HepG2 (cell line): Measurements from ENCODE around the gene TRMT1. TPM values are rescaled to one million over a fixed set of nuclear protein-coding genes. Genes with fewer than 3 reads are reported as not detected.
A peak's percentile ranks its signal among the peaks of the same experiment; 100 is the strongest.

Source experiments
- BCL6 ChIP-seq: IDR thresholded peaks from 2 replicates; pipeline ENCODE4 v1.6.1; 2016; ENCODE audit warnings: missing genetic modification reagents, missing compliant biosample characterization
- CC2D1A ChIP-seq: sonication (generic); formaldehyde crosslinking; IDR thresholded peaks from 2 replicates; pipeline ENCODE4 v1.8.1; 2023; ENCODE audit warnings: mild to moderate bottlenecking, missing genetic modification reagents
- ETV6 ChIP-seq: sonication (generic); formaldehyde crosslinking; conservative IDR thresholded peaks from 2 replicates; pipeline ENCODE4 v1.4.0; 2020; ENCODE audit warnings: missing genetic modification reagents
- HNF1B ChIP-seq: sonication (generic); formaldehyde crosslinking; IDR thresholded peaks from 2 replicates; pipeline ENCODE4 v1.5.1; 2020; ENCODE audit warnings: mild to moderate bottlenecking, moderate library complexity, missing genetic modification reagents
- KAT7 ChIP-seq: IDR thresholded peaks from 2 replicates; pipeline ENCODE4 v1.6.1; 2018; ENCODE audit warnings: borderline replicate concordance, missing compliant biosample characterization
- LCORL ChIP-seq, 2 experiments: fragments of 450-650 bp in 1 of 2; sonication (generic) in 1 of 2; formaldehyde crosslinking in 1 of 2; IDR thresholded peaks; 2 replicates each; pipeline versions ENCODE4 v1.5.0 to v1.6.1; 2017 to 2020; ENCODE audit warnings: antibody characterized with exemption in 1 of 2, missing genetic modification reagents in 1 of 2
- MED13 ChIP-seq: sonication (generic); formaldehyde crosslinking; IDR thresholded peaks from 2 replicates; pipeline ENCODE4 v1.5.0; 2020; ENCODE audit warnings: missing genetic modification reagents
- NCOR1 ChIP-seq: fragments of 200-600 bp; sonication (generic); IDR thresholded peaks from 2 replicates; pipeline ENCODE4 v1.7.0; 2017; ENCODE audit warnings: antibody characterized with exemption, low read length, borderline replicate concordance
- POLR2G ChIP-seq: fragments of 200-400 bp; formaldehyde crosslinking; IDR thresholded peaks from 2 replicates; pipeline ENCODE4 v1.6.1; 2018; ENCODE audit warnings: mild to moderate bottlenecking, low read depth, low read length, moderate library complexity
- PRPF4 ChIP-seq: fragments of 200-400 bp; formaldehyde crosslinking; IDR thresholded peaks from 2 replicates; pipeline ENCODE4 v1.6.1; 2016; ENCODE audit warnings: low read length, low read depth; ENCODE audit not compliant: poor library complexity, severe bottlenecking
- SCMH1 ChIP-seq: sonication (generic); formaldehyde crosslinking; IDR thresholded peaks from 2 replicates; pipeline ENCODE4 v1.9.0; 2021; ENCODE audit warnings: missing genetic modification reagents, mild to moderate bottlenecking, borderline replicate concordance
- SP1 ChIP-seq, 2 experiments: fragments of 450-650 bp in 1 of 2; sonication (generic) in 1 of 2; formaldehyde crosslinking in 1 of 2; IDR thresholded peaks; 2 replicates each; pipeline versions ENCODE4 v1.4.0 to v1.6.1; 2016 to 2020; ENCODE audit warnings: missing genetic modification reagents in 1 of 2
- TCF7 ChIP-seq: sonication (generic); IDR thresholded peaks from 2 replicates; pipeline ENCODE4 v1.6.1; 2016; ENCODE audit warnings: antibody characterized with exemption, low read depth
- TFDP1 ChIP-seq: IDR thresholded peaks from 2 replicates; pipeline ENCODE4 v1.6.1; 2016; ENCODE audit warnings: missing compliant biosample characterization, missing genetic modification reagents, borderline replicate concordance
- ZBTB20 ChIP-seq: sonication (generic); formaldehyde crosslinking; IDR thresholded peaks from 2 replicates; pipeline ENCODE4 v1.8.1; 2023; ENCODE audit warnings: missing genetic modification reagents, low read depth, mild to moderate bottlenecking, borderline replicate concordance
- ZFP1 ChIP-seq: IDR thresholded peaks from 2 replicates; pipeline ENCODE4 v1.6.1; 2016
- ZFP37 ChIP-seq: sonication (generic); formaldehyde crosslinking; IDR thresholded peaks from 2 replicates; pipeline ENCODE4 v1.4.0; 2020; ENCODE audit warnings: missing genetic modification reagents, borderline replicate concordance
- ZFP90 ChIP-seq: sonication (generic); formaldehyde crosslinking; IDR thresholded peaks from 2 replicates; pipeline ENCODE4 v1.8.0; 2022; ENCODE audit warnings: missing genetic modification reagents, mild to moderate bottlenecking, inconsistent platforms, borderline replicate concordance
- ZFX ChIP-seq: sonication (generic); formaldehyde crosslinking; IDR thresholded peaks from 2 replicates; pipeline ENCODE4 v1.4.0; 2020; ENCODE audit warnings: mild to moderate bottlenecking, low read depth, missing genetic modification reagents, moderate library complexity
- ZNF83 ChIP-seq: sonication (generic); formaldehyde crosslinking; IDR thresholded peaks from 2 replicates; pipeline ENCODE4 v1.4.0; 2020; ENCODE audit warnings: missing genetic modification reagents, mild to moderate bottlenecking, borderline replicate concordance
- ZNF878 ChIP-seq: sonication (generic); formaldehyde crosslinking; IDR thresholded peaks from 2 replicates; pipeline ENCODE4 v1.8.1; 2023; ENCODE audit warnings: mild to moderate bottlenecking, missing genetic modification reagents, moderate library complexity
- ZSCAN5A ChIP-seq: sonication (generic); formaldehyde crosslinking; IDR thresholded peaks from 2 replicates; pipeline ENCODE4 v1.8.0; 2022; ENCODE audit warnings: mild to moderate bottlenecking, missing genetic modification reagents, borderline replicate concordance
- polyA plus RNA-seq, 8 experiments: library from polyadenylated mRNA; depleted of rRNA in 3 of 8; stranded (reverse) in 7 of 8; unstranded in 1 of 8; fragments of >200 nt; fragmentation: Illumina TruSeq in 4 of 8; extraction: Trizol in 4 of 8; gene quantifications; 2 replicates each; pipeline versions ENCODE4 v1.2.1 to v1.2.3, GENCODE V29; 2011 to 2016; ENCODE audit warnings: low read depth in 4 of 8, missing spikeins in 1 of 8, mixed read lengths in 1 of 8; ENCODE audit not compliant: insufficient read depth in 1 of 8
- total RNA-seq, 5 experiments: library from RNA; depleted of rRNA; stranded (reverse); fragments of >200 nt; fragmentation: Illumina TruSeq; extraction: Trizol; gene quantifications; 2 replicates each; pipeline ENCODE4 v1.2.3, GENCODE V29; 2016; ENCODE audit warnings: low read depth in 1 of 5
- TF ChIP-seq, protein P1 (sequence below): IDR thresholded peaks from 2 replicates; pipeline ENCODE4 v1.6.1; 2016; ENCODE audit warnings: missing genetic modification reagents, missing compliant biosample characterization

TRMT1 gene
- total and polyA plus RNA-seq, 2 of the 13 experiments (the other 11 are each of a cell fraction or from before 2014, with no cell fraction given), result 35.5 to 44.1 TPM

- TF ChIP-seq TFDP1, result no peak
- peak; percentile 66; the same call in 1 of the 2 replicates for TF ChIP-seq KAT7 (CRISPR knock-in tag)
- TF ChIP-seq ZSCAN5A (CRISPR knock-in tag), result peak; percentile 60; the same call in 1 of the 2 replicates
- TF ChIP-seq ZNF878 (CRISPR knock-in tag), result no peak
- 0 out of 2 replicates have a peak, but pooled peaks have one; percentile 73 for TF ChIP-seq ZFP90 (CRISPR knock-in tag)
- TF ChIP-seq SP1 (IDR thresholded peaks at IDR 0.05), result no peak
- 0 out of 2 replicates have a peak, but pooled peaks have one; percentile 48 for TF ChIP-seq SP1 (CRISPR knock-in tag; IDR thresholded peaks at IDR 0.05)
- no peak for TF ChIP-seq NCOR1
- no peak for TF ChIP-seq SCMH1
- TF ChIP-seq ZNF83 (CRISPR knock-in tag), result 0 out of 2 replicates have a peak, but pooled peaks have one; percentile 72
- no peak for TF ChIP-seq LCORL (IDR thresholded peaks at IDR 0.05)
- no peak for TF ChIP-seq LCORL (CRISPR knock-in tag; IDR thresholded peaks at IDR 0.05)
- TF ChIP-seq, protein P1, sequence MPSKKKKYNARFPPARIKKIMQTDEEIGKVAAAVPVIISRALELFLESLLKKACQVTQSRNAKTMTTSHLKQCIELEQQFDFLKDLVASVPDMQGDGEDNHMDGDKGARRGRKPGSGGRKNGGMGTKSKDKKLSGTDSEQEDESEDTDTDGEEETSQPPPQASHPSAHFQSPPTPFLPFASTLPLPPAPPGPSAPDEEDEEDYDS (CRISPR knock-in tag), result peak; percentile 95
- TF ChIP-seq TCF7, result no peak
- TF ChIP-seq MED13, result peak; percentile 83
- no peak for TF ChIP-seq HNF1B (CRISPR knock-in tag)
- no peak for TF ChIP-seq CC2D1A (CRISPR knock-in tag)
- no peak; the same call in 1 of the 2 replicates for TF ChIP-seq ZFX (CRISPR knock-in tag)
- TF ChIP-seq ZBTB20, result no peak
- no peak for TF ChIP-seq ETV6 (CRISPR knock-in tag)
- TF ChIP-seq PRPF4, result peak; percentile 1
- peak; percentile 100 for TF ChIP-seq POLR2G
- TF ChIP-seq ZFP37 (CRISPR knock-in tag), result peak; percentile 90; the same call in 1 of the 2 replicates
- peak; percentile 39; the same call in 1 of the 2 replicates for TF ChIP-seq BCL6 (CRISPR knock-in tag)
- TF ChIP-seq ZFP1, result 0 out of 2 replicates have a peak, but pooled peaks have one; percentile 15
Measured at GRCh38 chr19:13152974-13153568, 36.5 kb upstream of the TRMT1 start (continued).
